Pancreas (tissue), 10 donors: ENCODE measurements around the gene MRPS5. TPM values are rescaled to one million over a fixed set of nuclear protein-coding genes. Genes with fewer than 3 reads are reported as not detected.

Source experiments
- ATAC-seq, 4 donors: fragments of 200-7000 bp; cut with Tn5 transposase; one replicate each; pipeline versions ENCODE4 v1.8.0 to v1.9.1; 2020; ENCODE audit warnings: mild to moderate bottlenecking in 4 of 4, moderate library complexity in 4 of 4
- DNase-seq, 6 donors: peaks; one replicate each; pipeline ENCODE4 v3.0.0-alpha.2; 2020
- FAIRE-seq: peaks from 2 replicates; lab custom pipeline; 2012; peaks lifted over from hg19 to GRCh38; lab: Jason Lieb, UNC
- H3K27ac ChIP-seq, 4 donors: fragments of 200-600 bp; sonication (generic); 1 replicate in 3 of 4; 2 replicates in 1 of 4; pipeline versions ENCODE4 v1.5.0 to v1.8.0; 2020
- H3K27me3 ChIP-seq, 4 donors: fragments of 200-600 bp; one replicate each; pipeline ENCODE4 v1.8.0; 2021
- H3K36me3 ChIP-seq, 3 donors: fragments of 200-600 bp; sonication (generic) in 1 of 3; one replicate each; pipeline versions ENCODE4 v1.5.0 to v1.8.0; 2020 to 2021
- H3K4me1 ChIP-seq, 3 donors: fragments of 200-600 bp; one replicate each; pipeline ENCODE4 v1.8.0; 2021
- H3K4me3 ChIP-seq, 4 donors: fragments of 200-600 bp; sonication (generic) in 2 of 4; one replicate each; pipeline versions ENCODE4 v1.5.0 to v1.8.0; 2020 to 2021
- H3K9me3 ChIP-seq, 4 donors: fragments of 200-600 bp; one replicate each; pipeline ENCODE4 v1.8.0; 2021
- WGBS, 2 donors: extraction: QIAGEN DNeasy Blood & Tissue Kit; methylation state at CpG; one replicate each; pipeline ENCODE4 v1.1.7; 2013; 5-methylcytosine and 5-hydroxymethylcytosine counted together
- intact Hi-C, 3 donors: fragments of 100-400 bp; cut with DNase I; formaldehyde crosslinking; loops; one replicate each; pipeline versions ENCODE4 v1.11.1 to v1.14.2; 2022
- polyA plus RNA-seq, 2 donors: library from polyadenylated mRNA; stranded (reverse); fragments of 200-250 nt; gene quantifications; one replicate each; pipeline ENCODE4 v1.2.3, GENCODE V29; 2013
- total RNA-seq, 6 donors: library from RNA; stranded (reverse); fragmentation: NEBNext Ultra II Directional in 4 of 6; extraction: Animal tissue kit (Norgen Biotek cat#: 25700) in 4 of 6; gene quantifications; one replicate each; pipeline versions ENCODE4 v1.2.1 to v1.2.4, GENCODE V29; 2021 to 2023
- TF ChIP-seq, protein P1 (sequence below), 4 donors: fragments of 200-600 bp; sonication (generic) in 3 of 4; IDR thresholded peaks; one replicate each; pipeline versions ENCODE4 v1.5.0 to v1.8.0; 2021; ENCODE audit warnings: antibody characterized with exemption in 4 of 4
- donor health status: healthy with polysubstance abuse.
- donor health status: DM: no; HTN: no; CAD: no; lungs with moderate emphysema.
- donor health status: DM: no; HTN: no; CAD: no.
- donor health status: control.
- donor health status: control.
- donor health status: Bipolar disorder and iron deficiency.
- donor health status: DM: yes; HTN: yes; CAD: no.
- donor health status: DM: no; HTN: no; CAD: no.
- donor health status: DM: no; HTN: no; CAD: no.
- donor health status: DM: yes; HTN: yes; CAD: no.

MRPS5 gene
- total and polyA plus RNA-seq, 8 donors: 14.8 to 55.2 (median 19.9) TPM

DNA sequence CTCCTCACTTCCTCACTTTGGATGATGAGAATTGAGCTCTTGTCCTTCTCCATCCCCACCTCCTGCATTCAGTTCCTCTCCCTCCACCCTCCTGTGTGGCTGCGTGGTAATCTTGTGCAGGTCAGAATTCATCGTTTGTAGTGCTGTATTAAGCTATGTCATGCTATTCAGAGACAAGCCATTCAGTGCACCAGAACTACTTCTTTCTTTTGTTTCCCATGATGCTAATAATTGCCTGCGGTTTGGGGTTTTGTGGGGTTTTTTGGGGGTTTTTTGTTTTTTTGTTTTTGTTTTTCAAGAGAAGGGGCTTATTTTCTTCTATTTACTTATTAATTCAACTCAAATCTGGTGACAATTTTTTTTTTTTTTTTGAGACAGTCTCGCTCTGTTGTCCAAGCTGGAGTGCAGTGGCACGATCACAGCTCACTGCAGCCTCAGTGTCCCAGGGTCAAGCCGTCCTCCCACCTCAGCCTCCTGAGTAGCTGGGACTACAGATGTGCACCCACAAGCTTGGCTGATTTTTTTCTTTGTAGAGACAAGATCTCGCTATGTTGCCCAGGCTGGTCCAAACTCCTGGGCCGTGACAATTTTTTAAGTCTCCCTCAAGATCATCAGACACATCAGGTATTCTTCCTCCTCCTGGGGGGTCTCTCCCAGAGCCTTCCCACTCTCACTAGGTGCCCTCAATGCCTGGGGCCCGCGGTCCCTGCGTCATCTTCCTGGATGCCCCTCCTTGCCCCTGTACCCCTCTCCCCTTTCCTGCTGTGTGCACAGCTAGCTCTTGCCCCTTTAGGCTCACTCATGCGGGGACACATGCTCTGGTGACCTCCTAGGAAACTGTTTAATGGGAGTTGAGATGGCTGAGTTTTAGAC, 58.3 kb downstream of the MRPS5 start:
- intact Hi-C loops: no loop called here
- WGBS, 2 donors: 72 to 79% methylated on average over 12 of the region's 12 CpGs
- DNase-seq (no peak), ATAC-seq (no peak), FAIRE-seq (no peak)
- Histone ChIP-seq H3K4me1 (no peaks in the 10 kb centered on the region), H3K27ac (no peak overlapping the region), H3K9me3 (no peaks in the 10 kb centered on the region), H3K36me3 (no peaks in the 10 kb centered on the region), H3K27me3 (no peaks in the 10 kb centered on the region), H3K4me3 (no peak overlapping the region)
- TF ChIP-seq, protein P1, sequence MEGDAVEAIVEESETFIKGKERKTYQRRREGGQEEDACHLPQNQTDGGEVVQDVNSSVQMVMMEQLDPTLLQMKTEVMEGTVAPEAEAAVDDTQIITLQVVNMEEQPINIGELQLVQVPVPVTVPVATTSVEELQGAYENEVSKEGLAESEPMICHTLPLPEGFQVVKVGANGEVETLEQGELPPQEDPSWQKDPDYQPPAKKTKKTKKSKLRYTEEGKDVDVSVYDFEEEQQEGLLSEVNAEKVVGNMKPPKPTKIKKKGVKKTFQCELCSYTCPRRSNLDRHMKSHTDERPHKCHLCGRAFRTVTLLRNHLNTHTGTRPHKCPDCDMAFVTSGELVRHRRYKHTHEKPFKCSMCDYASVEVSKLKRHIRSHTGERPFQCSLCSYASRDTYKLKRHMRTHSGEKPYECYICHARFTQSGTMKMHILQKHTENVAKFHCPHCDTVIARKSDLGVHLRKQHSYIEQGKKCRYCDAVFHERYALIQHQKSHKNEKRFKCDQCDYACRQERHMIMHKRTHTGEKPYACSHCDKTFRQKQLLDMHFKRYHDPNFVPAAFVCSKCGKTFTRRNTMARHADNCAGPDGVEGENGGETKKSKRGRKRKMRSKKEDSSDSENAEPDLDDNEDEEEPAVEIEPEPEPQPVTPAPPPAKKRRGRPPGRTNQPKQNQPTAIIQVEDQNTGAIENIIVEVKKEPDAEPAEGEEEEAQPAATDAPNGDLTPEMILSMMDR (IDR thresholded peaks at IDR 0.05): no peak

DNA sequence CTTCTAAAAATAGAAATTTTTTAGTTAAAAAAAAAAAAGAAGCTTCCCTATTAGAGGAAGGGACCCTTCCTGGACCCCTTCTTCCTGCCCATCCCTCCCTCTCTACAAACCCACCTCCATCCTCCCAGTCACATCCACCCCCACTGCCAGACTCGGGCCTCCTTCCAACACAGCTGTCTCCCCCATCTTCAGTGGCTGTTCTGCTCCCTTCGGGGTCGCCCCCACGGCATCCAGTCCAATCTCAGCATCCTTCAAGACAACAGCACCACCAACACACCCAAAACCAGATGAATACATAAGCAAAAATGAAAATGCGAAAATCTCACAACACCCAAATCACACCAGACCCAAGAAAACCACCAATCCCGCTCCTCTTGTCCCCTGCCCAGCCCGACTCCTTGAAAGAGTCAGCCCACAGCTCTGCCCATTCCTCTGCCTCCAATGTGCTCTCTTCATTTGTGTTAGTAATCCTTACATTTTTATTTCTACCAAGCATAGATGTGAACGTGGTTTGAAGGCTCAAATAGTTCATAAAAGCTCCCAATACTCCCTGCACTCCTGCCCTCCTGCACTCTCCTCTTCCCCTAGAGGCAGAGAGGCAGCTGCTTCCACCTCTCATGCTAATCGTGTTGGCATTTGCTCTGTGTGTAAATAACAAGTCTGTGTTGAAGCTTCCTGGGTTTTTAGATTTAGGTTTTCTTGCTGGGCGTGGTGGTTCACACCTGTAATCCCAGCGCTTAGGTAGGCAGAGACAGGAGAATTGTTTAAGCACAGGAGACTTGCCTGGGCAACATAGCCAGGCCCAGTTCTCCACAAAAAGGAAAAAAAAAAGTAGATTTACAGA, 59.1 kb downstream of the MRPS5 start:
- 63% methylated on average over 11 of the region's 11 CpGs for WGBS, 2 donors
- no peak for DNase-seq
- no peaks in the 10 kb centered on the region for H3K9me3 ChIP-seq
- H3K36me3 ChIP-seq: no peaks in the 10 kb centered on the region
- no peak for FAIRE-seq
- TF ChIP-seq, protein P1 (IDR thresholded peaks at IDR 0.05): no peak
- ATAC-seq: no peak
- intact Hi-C loops: no loop called here
- no peak overlapping the region for H3K4me3 ChIP-seq
- H3K4me1 ChIP-seq: no peaks in the 10 kb centered on the region
- no peak overlapping the region for H3K27ac ChIP-seq
- no peaks in the 10 kb centered on the region for H3K27me3 ChIP-seq

DNA sequence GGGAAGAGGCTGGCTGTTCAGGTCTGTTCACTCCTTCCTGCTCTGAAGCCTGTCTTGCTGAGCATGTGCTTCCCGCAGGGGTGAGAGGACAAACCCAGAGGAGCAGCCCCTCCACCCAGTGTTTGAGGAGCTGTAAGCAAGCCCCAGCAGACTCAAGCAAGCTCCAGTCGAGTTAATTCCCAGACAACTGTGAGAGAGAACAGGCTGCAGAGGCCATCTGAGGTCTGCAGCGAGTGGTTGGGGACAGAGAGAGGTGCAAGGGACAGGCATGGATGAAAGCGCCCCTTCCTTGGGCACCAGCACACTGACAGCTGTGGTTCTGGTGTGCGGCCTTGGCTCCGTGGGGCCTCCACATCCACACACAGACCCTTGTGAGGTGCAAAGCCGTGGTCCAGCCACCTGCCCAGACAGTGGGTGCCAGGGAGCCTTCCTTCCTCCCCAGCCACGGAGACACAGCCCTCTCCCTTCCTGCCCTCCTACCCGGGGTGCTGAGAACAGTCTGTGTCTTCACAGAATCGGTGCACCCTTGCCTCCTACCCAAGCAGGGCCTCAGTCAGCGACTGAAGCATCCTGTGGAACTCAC, 59.9 kb downstream of the MRPS5 start:
- WGBS, 2 donors: 55 to 65% methylated on average over 11 of the region's 11 CpGs
- ATAC-seq (no peak), DNase-seq (no peak), FAIRE-seq (no peak)
- Histone ChIP-seq H3K27me3 (no peaks in the 10 kb centered on the region), H3K27ac (no peak overlapping the region), H3K4me3 (no peak overlapping the region), H3K9me3 (no peaks in the 10 kb centered on the region), H3K4me1 (no peaks in the 10 kb centered on the region), H3K36me3 (no peaks in the 10 kb centered on the region)
- TF ChIP-seq, protein P1 (IDR thresholded peaks at IDR 0.05): no peak
- intact Hi-C loops: no loop called here

DNA sequence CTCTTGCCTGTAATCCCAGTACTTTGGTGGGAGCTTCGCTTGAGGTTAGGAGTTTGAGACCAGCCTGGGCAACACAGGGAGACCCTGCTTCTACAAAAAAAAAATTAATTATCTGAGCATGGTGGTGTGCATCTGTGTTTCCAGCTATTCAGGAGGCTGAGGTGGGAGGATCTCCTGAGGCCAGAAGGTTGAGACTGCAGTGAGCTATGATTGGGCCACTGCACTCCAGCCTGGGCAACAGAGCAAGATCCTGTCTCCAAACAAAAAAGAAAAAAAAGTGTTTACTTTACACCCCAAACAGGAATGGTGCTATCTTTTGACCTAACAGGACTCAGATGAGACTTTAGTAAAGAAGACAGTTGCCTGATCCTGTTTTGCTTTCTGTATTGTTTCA, 60.5 kb downstream of the MRPS5 start:
- intact Hi-C loops: no loop called here
- H3K4me1 ChIP-seq: no peaks in the 10 kb centered on the region
- no peak overlapping the region for H3K27ac ChIP-seq
- ATAC-seq: no peak
- no peaks in the 10 kb centered on the region for H3K36me3 ChIP-seq
- WGBS, 2 donors: 69 to 94% methylated on average over 1 of the region's 1 CpG
- TF ChIP-seq, protein P1 (IDR thresholded peaks at IDR 0.05): no peak
- H3K4me3 ChIP-seq: no peak overlapping the region
- no peaks in the 10 kb centered on the region for H3K9me3 ChIP-seq
- H3K27me3 ChIP-seq: no peaks in the 10 kb centered on the region
- FAIRE-seq: no peak
- DNase-seq: no peak
